Osteocyte (in vitro differentiated cells): ENCODE data around the gene TMEM138. TPM values are rescaled to one million over a fixed set of nuclear protein-coding genes. Genes with fewer than 3 reads are reported as not detected.

Experiments used
- DNase-seq: peaks from one replicate; pipeline ENCODE4 v3.0.0; 2021; ENCODE audit warnings: mixed read lengths; ENCODE audit not compliant: unreplicated experiment; ENCODE audit errors: extremely low spot score
- H3K27ac Mint-ChIP-seq: one replicate; pipeline ENCODE4 v1.8.0; 2021; ENCODE audit warnings: mild to moderate bottlenecking, mixed read lengths; ENCODE audit not compliant: unreplicated experiment
- H3K27me3 Mint-ChIP-seq: one replicate; pipeline ENCODE4 v1.8.0; 2021; ENCODE audit warnings: mixed read lengths; ENCODE audit not compliant: unreplicated experiment
- H3K36me3 Mint-ChIP-seq: one replicate; pipeline ENCODE4 v1.8.0; 2021; ENCODE audit warnings: mixed read lengths; ENCODE audit not compliant: unreplicated experiment
- H3K4me1 Mint-ChIP-seq: one replicate; pipeline ENCODE4 v1.8.0; 2021; ENCODE audit warnings: mixed read lengths; ENCODE audit not compliant: unreplicated experiment
- H3K4me3 Mint-ChIP-seq: one replicate; pipeline ENCODE4 v1.8.0; 2021; ENCODE audit warnings: mild to moderate bottlenecking, moderate library complexity, mixed read lengths; ENCODE audit not compliant: unreplicated experiment
- H3K9me3 Mint-ChIP-seq: one replicate; pipeline ENCODE4 v1.8.0; 2021; ENCODE audit warnings: mixed read lengths; ENCODE audit not compliant: unreplicated experiment
- CTCF ChIP-seq: fragments of 200-600 bp; sonication (generic); IDR thresholded peaks from 2 replicates; pipeline ENCODE4 v1.5.0; 2021; ENCODE audit warnings: antibody characterized with exemption, mild to moderate bottlenecking, moderate library complexity
- total RNA-seq: library from RNA; stranded (reverse); gene quantifications from 2 replicates; pipeline ENCODE4 v1.2.1, GENCODE V29; 2021

The TMEM138 gene
- total RNA-seq, 1 donor from 2014 or later, result 49.4 TPM

GRCh38 chr11:61329871-61330270 lies 32.3 kb upstream of the TMEM138 start:
- H3K27me3 Mint-ChIP-seq, result no peaks in the 10 kb centered on the region
- TF ChIP-seq CTCF, result no peak
- H3K9me3 Mint-ChIP-seq, result no peaks in the 10 kb centered on the region
- peak overlapping the region; percentile 53 for H3K4me3 Mint-ChIP-seq
- DNase-seq, result no peak
- peaks cover 60% of the 10 kb centered on the region for H3K4me1 Mint-ChIP-seq
- peaks cover 32% of the 10 kb centered on the region for H3K36me3 Mint-ChIP-seq
- H3K27ac Mint-ChIP-seq, result peak overlapping the region; percentile 95

GRCh38 chr11:61331651-61332050 lies 30.5 kb upstream of the TMEM138 start:
- Mint-ChIP-seq H3K4me3 (peak overlapping the region; percentile 94), H3K4me1 (peaks cover 55% of the 10 kb centered on the region), H3K27me3 (no peaks in the 10 kb centered on the region), H3K9me3 (no peaks in the 10 kb centered on the region), H3K36me3 (peaks cover 25% of the 10 kb centered on the region), H3K27ac (peak overlapping the region; percentile 95)
- TF ChIP-seq CTCF, result no peak
- no peak for DNase-seq

- no peak for TF ChIP-seq CTCF
- no peaks in the 10 kb centered on the region for H3K9me3 Mint-ChIP-seq
- peak overlapping the region; percentile 95 for H3K27ac Mint-ChIP-seq
- DNase-seq, result no peak
- H3K27me3 Mint-ChIP-seq, result no peaks in the 10 kb centered on the region
- peaks cover 55% of the 10 kb centered on the region for H3K4me1 Mint-ChIP-seq
- H3K4me3 Mint-ChIP-seq, result peak overlapping the region; percentile 94
- peaks cover 25% of the 10 kb centered on the region for H3K36me3 Mint-ChIP-seq
Observed at GRCh38 chr11:61332281-61332796, 29.8 kb upstream of the TMEM138 start.

GRCh38 chr11:61332797-61333549 lies 29.2 kb upstream of the TMEM138 start, which contains the start of the genes DDB1 and TKFC:
TSS of gene DDB1 (minus strand) at chr11:61333105. CDS start at chr11:61332968, 137 bp downstream.
TSS of gene TKFC (plus strand) at chr11:61333228. CDS start at chr11:61334729, 1,501 bp downstream.
- no peak for TF ChIP-seq CTCF
- Mint-ChIP-seq H3K4me3 (peak within 1 kb of the TSS; percentile 94), H3K9me3 (no peaks in the 10 kb centered on the region), H3K27ac (peak within 1 kb of the TSS; percentile 95), H3K36me3 (peaks cover 19% of the 10 kb centered on the region), H3K4me1 (peaks cover 50% of the 10 kb centered on the region), H3K27me3 (no peaks in the 10 kb centered on the region)
- DNase-seq, result peak; percentile 97
